ENCODE results near the gene NELL2. TPM values are rescaled to one million over a fixed set of nuclear protein-coding genes. Genes with fewer than 3 reads are reported as not detected.

The NELL2 gene
- total and polyA plus RNA-seq, 11 donors = 0.04 to 1.8 (median 0.77) TPM; not detected in 3

- no peak overlapping the region for H3K27ac ChIP-seq
- no peak for TF ChIP-seq POLR2A (IDR thresholded peaks at IDR 0.05)
- no peak for TF ChIP-seq CTCF (IDR thresholded peaks at IDR 0.05)
- H3K4me1 ChIP-seq = no peaks in the 10 kb centered on the region
- no peak for DNase-seq
- 62 to 82% (median 69%) methylated on average over 1 of the region's 1 CpG for WGBS, 4 donors
- no peaks in the 10 kb centered on the region for H3K27me3 ChIP-seq
- H3K9me3 ChIP-seq = no peaks in the 10 kb centered on the region
- H3K4me3 ChIP-seq = no peak overlapping the region
- no peaks in the 10 kb centered on the region for H3K36me3 ChIP-seq
- ATAC-seq = no peak
- intact Hi-C loops (cut with DNase I) = no loop called here
These were observed 247.9 kb downstream of the NELL2 start for GRCh38 chr12:44628180-44628579.

- ATAC-seq (no peak), DNase-seq (no peak)
- Histone ChIP-seq H3K4me1 (no peaks in the 10 kb centered on the region), H3K27me3 (no peaks in the 10 kb centered on the region), H3K27ac (no peak overlapping the region), H3K36me3 (no peaks in the 10 kb centered on the region), H3K4me3 (no peak overlapping the region), H3K9me3 (no peaks in the 10 kb centered on the region)
- TF ChIP-seq CTCF (IDR thresholded peaks at IDR 0.05) (no peak), POLR2A (IDR thresholded peaks at IDR 0.05) (no peak)
- intact Hi-C loops (cut with DNase I) = no loop called here
- WGBS, 4 donors = 78 to 85% (median 81%) methylated on average over 5 of the region's 5 CpGs
These were observed 248.5 kb downstream of the NELL2 start for GRCh38 chr12:44627387-44628166.

GRCh38 chr12:44626883-44627282, 249.2 kb downstream of the NELL2 start:
- H3K36me3 ChIP-seq = no peaks in the 10 kb centered on the region
- H3K4me3 ChIP-seq = no peak overlapping the region
- no peak for ATAC-seq
- no peaks in the 10 kb centered on the region for H3K27me3 ChIP-seq
- no peaks in the 10 kb centered on the region for H3K9me3 ChIP-seq
- DNase-seq = no peak
- no peak overlapping the region for H3K27ac ChIP-seq
- no peaks in the 10 kb centered on the region for H3K4me1 ChIP-seq
- TF ChIP-seq CTCF (IDR thresholded peaks at IDR 0.05) (no peak), POLR2A (IDR thresholded peaks at IDR 0.05) (no peak)
- intact Hi-C loops (cut with DNase I) = no loop called here
- WGBS, 4 donors = 27 to 38% (median 31%) methylated on average over 2 of the region's 2 CpGs

GRCh38 chr12:44618946-44619345, 257.2 kb downstream of the NELL2 start:
- intact Hi-C loops (cut with DNase I) = no loop called here
- Histone ChIP-seq H3K36me3 (no peaks in the 10 kb centered on the region), H3K4me1 (no peaks in the 10 kb centered on the region), H3K27ac (no peak overlapping the region), H3K27me3 (no peaks in the 10 kb centered on the region), H3K9me3 (no peaks in the 10 kb centered on the region), H3K4me3 (no peak overlapping the region)
- DNase-seq = no peak
- ATAC-seq = no peak
- 68 to 76% (median 70%) methylated on average over 5 of the region's 5 CpGs for WGBS, 4 donors
- TF ChIP-seq CTCF (IDR thresholded peaks at IDR 0.05) (no peak), POLR2A (IDR thresholded peaks at IDR 0.05) (no peak)
